Neural cell (in vitro differentiated cells): ENCODE data around the gene UPF1. TPM values are rescaled to one million over a fixed set of nuclear protein-coding genes. Genes with fewer than 3 reads are reported as not detected.

Source experiments
- H2AFZ ChIP-seq: fragments of 200-600, 300-800 bp; sonication (generic), shearing (Covaris generic); 2 replicates; pipeline ENCODE4 v1.6.0; 2014; ENCODE audit warnings: low read depth, mild to moderate bottlenecking, antibody characterized with exemption, low read length, moderate library complexity
- H3F3A ChIP-seq: fragments of 200-600 bp; shearing (Covaris generic); 2 replicates; pipeline ENCODE4 v1.6.1; 2016; ENCODE audit warnings: mild to moderate bottlenecking, moderate library complexity, mixed read lengths, antibody characterized with exemption, low read length; ENCODE audit not compliant: insufficient read depth, poor library complexity, severe bottlenecking
- H3K27ac ChIP-seq: fragments of 200-600, 300-800 bp; sonication (generic), shearing (Covaris generic); 2 replicates; pipeline ENCODE4 v1.5.1; 2014; ENCODE audit warnings: mild to moderate bottlenecking, low read length, moderate library complexity
- H3K27me3 ChIP-seq: fragments of 300-800, 200-600 bp; sonication (generic), shearing (Covaris generic); 2 replicates; pipeline ENCODE4 v1.6.0; 2014; ENCODE audit warnings: mild to moderate bottlenecking, low read depth, low read length, moderate library complexity; ENCODE audit not compliant: insufficient read depth
- H3K36me3 ChIP-seq: fragments of 300-800, 200-600 bp; sonication (generic), shearing (Covaris generic); 2 replicates; pipeline ENCODE4 v1.5.1; 2014; ENCODE audit warnings: mild to moderate bottlenecking, antibody characterized with exemption, low read length, moderate library complexity; ENCODE audit not compliant: insufficient read depth
- H3K4me2 ChIP-seq: fragments of 300-800, 200-600 bp; sonication (generic), shearing (Covaris generic); 2 replicates; pipeline ENCODE4 v1.6.0; 2014; ENCODE audit warnings: mild to moderate bottlenecking, low read length
- H3K4me3 ChIP-seq: fragments of 300-800, 200-600 bp; sonication (generic), shearing (Covaris generic); 2 replicates; pipeline ENCODE4 v1.5.1; 2014; ENCODE audit warnings: mild to moderate bottlenecking, low read length, moderate library complexity
- H3K79me2 ChIP-seq: fragments of 200-600 bp; shearing (Covaris generic); replicated peaks from 2 replicates; pipeline ENCODE4 v1.6.0; 2014; ENCODE audit warnings: mild to moderate bottlenecking, low read length, moderate library complexity; ENCODE audit not compliant: insufficient read depth
- H3K9ac ChIP-seq: fragments of 300-800, 200-600 bp; sonication (generic), shearing (Covaris generic); 2 replicates; pipeline ENCODE4 v1.6.1; 2016; ENCODE audit warnings: mild to moderate bottlenecking, low read length, mixed read lengths
- H3K9me2 ChIP-seq: fragments of 200-600 bp; shearing (Covaris generic); 2 replicates; pipeline ENCODE4 v1.6.1; 2016; ENCODE audit warnings: mild to moderate bottlenecking, low read length, mixed read lengths; ENCODE audit not compliant: insufficient read depth
- H3K9me3 ChIP-seq: fragments of 200-600, 300-800 bp; sonication (generic), shearing (Covaris generic); 2 replicates; pipeline ENCODE4 v1.6.1; 2016; ENCODE audit warnings: mild to moderate bottlenecking, mixed run types, low read length, moderate library complexity, mixed read lengths
- H4K20me1 ChIP-seq: fragments of 200-600 bp; shearing (Covaris generic); 2 replicates; pipeline ENCODE4 v1.6.1; 2016; ENCODE audit warnings: mild to moderate bottlenecking, mixed run types; ENCODE audit not compliant: insufficient read depth
- EP300 ChIP-seq: fragments of 450-650 bp; conservative IDR thresholded peaks from 2 replicates; pipeline ENCODE4 v1.6.1; 2014; ENCODE audit warnings: antibody characterized with exemption, mild to moderate bottlenecking, moderate library complexity; ENCODE audit not compliant: poor library complexity, severe bottlenecking
- EZH2 ChIP-seq: fragments of 200-600, 300-800 bp; shearing (Covaris generic), sonication (generic); IDR thresholded peaks from 2 replicates; pipeline ENCODE4 v1.6.1; 2014; ENCODE audit warnings: antibody characterized with exemption, low read length, borderline replicate concordance, mild to moderate bottlenecking; ENCODE audit not compliant: insufficient read depth, poor library complexity, severe bottlenecking
- MXI1 ChIP-seq: fragments of 450-650 bp; conservative IDR thresholded peaks from 2 replicates; pipeline ENCODE4 v1.6.1; 2014; ENCODE audit warnings: antibody characterized with exemption, mild to moderate bottlenecking; ENCODE audit not compliant: poor library complexity, severe bottlenecking
- POLR2AphosphoS5 ChIP-seq: IDR thresholded peaks from 2 replicates; pipeline ENCODE4 v1.6.1; 2012
- RAD21 ChIP-seq: fragments of 450-650 bp; conservative IDR thresholded peaks from 2 replicates; pipeline ENCODE4 v1.6.1; 2014; ENCODE audit warnings: antibody characterized with exemption, mild to moderate bottlenecking, moderate library complexity
- SMC3 ChIP-seq: fragments of 450-650 bp; conservative IDR thresholded peaks from 2 replicates; pipeline ENCODE4 v1.6.1; 2014; ENCODE audit warnings: antibody characterized with exemption, mild to moderate bottlenecking, moderate library complexity; ENCODE audit not compliant: poor library complexity
- TAF1 ChIP-seq: IDR thresholded peaks from 2 replicates; pipeline ENCODE4 v1.6.1; 2012; ENCODE audit warnings: low read depth
- polyA plus RNA-seq: library from polyadenylated mRNA; depleted of rRNA; stranded (reverse); fragments of >200 nt; gene quantifications from 2 replicates; pipeline ENCODE4 v1.2.3, GENCODE V29; 2014
- TF ChIP-seq, protein P1 (sequence below): IDR thresholded peaks from 2 replicates; pipeline ENCODE4 v1.6.1; 2012; ENCODE audit warnings: borderline replicate concordance
- TF ChIP-seq, protein P2 (sequence below): fragments of 450-650 bp; IDR thresholded peaks from 2 replicates; pipeline ENCODE4 v1.5.1; 2014; ENCODE audit warnings: antibody characterized with exemption, mild to moderate bottlenecking, moderate library complexity; ENCODE audit not compliant: poor library complexity, severe bottlenecking

UPF1 gene
- polyA plus RNA-seq, 1 donor from 2014 or later: 39.3 TPM

DNA sequence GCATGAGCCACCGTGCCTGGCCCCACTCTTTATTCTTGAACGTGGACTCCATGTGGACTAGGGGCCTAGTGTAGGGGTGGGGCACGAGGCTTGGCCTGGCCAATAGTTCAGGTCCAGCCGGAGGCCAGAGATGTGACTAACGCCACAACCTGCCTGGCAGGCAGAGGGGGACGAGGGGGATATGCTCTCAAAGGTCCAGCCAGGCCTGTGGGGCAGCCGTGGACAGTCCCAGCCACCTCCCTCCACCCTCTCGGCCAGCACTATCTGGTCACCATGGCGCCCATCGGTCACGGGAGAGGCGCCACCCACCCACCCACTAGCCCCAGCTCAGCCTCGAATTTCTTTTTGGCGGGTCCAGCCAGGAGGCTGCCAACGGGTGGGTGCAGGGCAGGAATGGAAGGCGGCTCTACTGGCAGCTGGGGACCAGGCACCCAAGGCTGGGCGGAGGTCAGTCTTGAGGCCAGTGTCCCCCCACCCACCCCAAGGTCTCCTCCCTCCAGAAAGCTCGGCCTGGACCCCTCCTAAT is 66.4 kb downstream of the UPF1 start:
- no peak overlapping the region for H3K27ac ChIP-seq
- no peak overlapping the region for H3K9ac ChIP-seq
- H4K20me1 ChIP-seq: no peaks in the 10 kb centered on the region
- H3K9me2 ChIP-seq: no peaks in the 10 kb centered on the region
- H3K9me3 ChIP-seq: no peaks in the 10 kb centered on the region
- no peaks in the 10 kb centered on the region for H3K27me3 ChIP-seq
- H3F3A ChIP-seq: no peaks in the 10 kb centered on the region
- H2AFZ ChIP-seq: no peak overlapping the region
- H3K79me2 ChIP-seq: peaks cover 18% of the 10 kb centered on the region
- H3K36me3 ChIP-seq: no peaks in the 10 kb centered on the region
- no peak overlapping the region for H3K4me2 ChIP-seq
- no peak overlapping the region for H3K4me3 ChIP-seq
- TF ChIP-seq, protein P1, sequence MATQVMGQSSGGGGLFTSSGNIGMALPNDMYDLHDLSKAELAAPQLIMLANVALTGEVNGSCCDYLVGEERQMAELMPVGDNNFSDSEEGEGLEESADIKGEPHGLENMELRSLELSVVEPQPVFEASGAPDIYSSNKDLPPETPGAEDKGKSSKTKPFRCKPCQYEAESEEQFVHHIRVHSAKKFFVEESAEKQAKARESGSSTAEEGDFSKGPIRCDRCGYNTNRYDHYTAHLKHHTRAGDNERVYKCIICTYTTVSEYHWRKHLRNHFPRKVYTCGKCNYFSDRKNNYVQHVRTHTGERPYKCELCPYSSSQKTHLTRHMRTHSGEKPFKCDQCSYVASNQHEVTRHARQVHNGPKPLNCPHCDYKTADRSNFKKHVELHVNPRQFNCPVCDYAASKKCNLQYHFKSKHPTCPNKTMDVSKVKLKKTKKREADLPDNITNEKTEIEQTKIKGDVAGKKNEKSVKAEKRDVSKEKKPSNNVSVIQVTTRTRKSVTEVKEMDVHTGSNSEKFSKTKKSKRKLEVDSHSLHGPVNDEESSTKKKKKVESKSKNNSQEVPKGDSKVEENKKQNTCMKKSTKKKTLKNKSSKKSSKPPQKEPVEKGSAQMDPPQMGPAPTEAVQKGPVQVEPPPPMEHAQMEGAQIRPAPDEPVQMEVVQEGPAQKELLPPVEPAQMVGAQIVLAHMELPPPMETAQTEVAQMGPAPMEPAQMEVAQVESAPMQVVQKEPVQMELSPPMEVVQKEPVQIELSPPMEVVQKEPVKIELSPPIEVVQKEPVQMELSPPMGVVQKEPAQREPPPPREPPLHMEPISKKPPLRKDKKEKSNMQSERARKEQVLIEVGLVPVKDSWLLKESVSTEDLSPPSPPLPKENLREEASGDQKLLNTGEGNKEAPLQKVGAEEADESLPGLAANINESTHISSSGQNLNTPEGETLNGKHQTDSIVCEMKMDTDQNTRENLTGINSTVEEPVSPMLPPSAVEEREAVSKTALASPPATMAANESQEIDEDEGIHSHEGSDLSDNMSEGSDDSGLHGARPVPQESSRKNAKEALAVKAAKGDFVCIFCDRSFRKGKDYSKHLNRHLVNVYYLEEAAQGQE: no peak
- TF ChIP-seq EP300: no peak
- TF ChIP-seq MXI1: no peak
- no peak for TF ChIP-seq POLR2AphosphoS5
- TF ChIP-seq TAF1: no peak
- TF ChIP-seq, protein P2, sequence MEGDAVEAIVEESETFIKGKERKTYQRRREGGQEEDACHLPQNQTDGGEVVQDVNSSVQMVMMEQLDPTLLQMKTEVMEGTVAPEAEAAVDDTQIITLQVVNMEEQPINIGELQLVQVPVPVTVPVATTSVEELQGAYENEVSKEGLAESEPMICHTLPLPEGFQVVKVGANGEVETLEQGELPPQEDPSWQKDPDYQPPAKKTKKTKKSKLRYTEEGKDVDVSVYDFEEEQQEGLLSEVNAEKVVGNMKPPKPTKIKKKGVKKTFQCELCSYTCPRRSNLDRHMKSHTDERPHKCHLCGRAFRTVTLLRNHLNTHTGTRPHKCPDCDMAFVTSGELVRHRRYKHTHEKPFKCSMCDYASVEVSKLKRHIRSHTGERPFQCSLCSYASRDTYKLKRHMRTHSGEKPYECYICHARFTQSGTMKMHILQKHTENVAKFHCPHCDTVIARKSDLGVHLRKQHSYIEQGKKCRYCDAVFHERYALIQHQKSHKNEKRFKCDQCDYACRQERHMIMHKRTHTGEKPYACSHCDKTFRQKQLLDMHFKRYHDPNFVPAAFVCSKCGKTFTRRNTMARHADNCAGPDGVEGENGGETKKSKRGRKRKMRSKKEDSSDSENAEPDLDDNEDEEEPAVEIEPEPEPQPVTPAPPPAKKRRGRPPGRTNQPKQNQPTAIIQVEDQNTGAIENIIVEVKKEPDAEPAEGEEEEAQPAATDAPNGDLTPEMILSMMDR: no peak
- TF ChIP-seq RAD21: no peak
- no peak for TF ChIP-seq EZH2
- TF ChIP-seq SMC3: no peak

DNA sequence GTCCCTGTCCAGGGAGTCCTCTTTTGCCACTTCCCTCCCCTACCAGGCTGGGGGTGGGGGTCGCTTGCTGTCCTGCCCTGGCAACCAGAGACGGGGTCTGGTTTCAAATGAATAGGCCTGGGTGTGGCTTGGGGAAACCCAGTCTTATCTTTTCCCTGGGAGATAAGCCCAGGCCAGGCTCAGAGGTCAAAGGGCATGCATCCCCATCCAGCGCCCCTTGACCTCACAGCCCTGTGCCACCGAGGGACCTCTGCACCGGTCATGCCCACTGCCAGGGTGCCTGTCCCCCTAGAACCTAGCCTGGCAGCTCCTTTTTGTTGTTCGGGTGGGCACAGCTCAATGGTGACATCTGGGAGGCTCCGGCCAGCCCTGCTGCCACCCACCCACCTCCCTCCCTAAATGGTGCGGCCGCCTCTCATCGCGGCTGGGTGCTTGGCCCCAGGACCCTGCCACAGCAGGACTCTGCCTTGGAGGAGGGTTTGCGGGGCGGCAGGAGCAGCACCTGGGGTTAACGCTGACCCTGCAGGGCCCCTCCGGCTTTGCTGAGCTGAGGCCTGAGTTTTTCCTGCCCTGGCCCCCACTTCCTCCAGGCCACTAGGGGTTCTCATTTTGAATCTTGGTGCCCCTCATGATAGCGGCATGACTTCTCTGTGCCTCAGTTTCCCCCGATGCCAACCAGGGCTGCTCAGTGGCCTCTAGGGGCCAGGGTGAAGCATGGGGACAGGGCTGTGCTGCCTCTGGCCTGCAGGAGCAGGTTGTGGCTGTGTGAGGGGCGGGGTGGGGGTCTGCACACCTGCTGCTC is 67.0 kb downstream of the UPF1 start:
- Histone ChIP-seq H3K27ac (no peak overlapping the region), H3K27me3 (no peaks in the 10 kb centered on the region), H3K4me2 (no peak overlapping the region), H3K9me2 (no peaks in the 10 kb centered on the region), H3K4me3 (no peak overlapping the region), H4K20me1 (no peaks in the 10 kb centered on the region), H2AFZ (no peak overlapping the region), H3K79me2 (peaks cover 15% of the 10 kb centered on the region), H3K36me3 (no peaks in the 10 kb centered on the region), H3F3A (no peaks in the 10 kb centered on the region), H3K9me3 (no peaks in the 10 kb centered on the region), H3K9ac (no peak overlapping the region)
- TF ChIP-seq RAD21: no peak
- no peak for TF ChIP-seq EZH2
